AG10803 (cell line): ENCODE data around the gene NUCKS1.
A peak's percentile ranks its signal among the peaks of the same experiment; 100 is the strongest.

Experiments used
- DNase-seq: peaks from one replicate; pipeline ENCODE4 v3.0.0; 2010; ENCODE audit warnings: low read depth
- H3K4me3 ChIP-seq: 2 replicates; pipeline ENCODE4 v1.5.1; 2011; ENCODE audit warnings: mild to moderate bottlenecking, low read length, control low read depth
- CTCF ChIP-seq: conservative IDR thresholded peaks from 2 replicates; pipeline ENCODE4 v1.5.1; 2011; ENCODE audit warnings: mild to moderate bottlenecking, low read length, control low read depth, inconsistent platforms

Gene NUCKS1

GRCh38 chr1:205746757-205747412 is 3.1 kb downstream of the NUCKS1 start:
- TF ChIP-seq CTCF = no peak
- peak overlapping the region; percentile 5; the same call in 1 of the 2 replicates for H3K4me3 ChIP-seq
- DNase-seq = peak; percentile 4

GRCh38 chr1:205744403-205744802 is 5.6 kb downstream of the NUCKS1 start:
- TF ChIP-seq CTCF = no peak
- no peak overlapping the region for H3K4me3 ChIP-seq
- no peak for DNase-seq

GRCh38 chr1:205743977-205744376 is 6.0 kb downstream of the NUCKS1 start:
- no peak for TF ChIP-seq CTCF
- no peak overlapping the region for H3K4me3 ChIP-seq
- no peak for DNase-seq

GRCh38 chr1:205741681-205742080 is 8.3 kb downstream of the NUCKS1 start:
- no peak for TF ChIP-seq CTCF
- DNase-seq = no peak
- no peak overlapping the region for H3K4me3 ChIP-seq

GRCh38 chr1:205739348-205740160 is 10.4 kb downstream of the NUCKS1 start:
- DNase-seq = peak; percentile 60
- H3K4me3 ChIP-seq = no peak overlapping the region
- TF ChIP-seq CTCF = peak; percentile 24

- H3K4me3 ChIP-seq = no peak overlapping the region
- no peak for TF ChIP-seq CTCF
- DNase-seq = no peak
Measured at GRCh38 chr1:205735218-205735617, 14.8 kb downstream of the NUCKS1 start.
